Subcutaneous preadipocyte (primary cell): ENCODE results near the gene SPRR5. TPM values are rescaled to one million over a fixed set of nuclear protein-coding genes. Genes with fewer than 3 reads are reported as not detected.

Source experiments
- small RNA-seq: library from RNA; depleted of rRNA; stranded (forward); fragments of <200 nt; gene quantifications from one replicate; pipeline ENCODE3, GENCODE V24; 2012
- total RNA-seq: library from RNA; depleted of rRNA; stranded (reverse); fragments of >200 nt; gene quantifications from 2 replicates; pipeline ENCODE4 v1.2.3, GENCODE V29; 2012

SPRR5 gene, protein sequence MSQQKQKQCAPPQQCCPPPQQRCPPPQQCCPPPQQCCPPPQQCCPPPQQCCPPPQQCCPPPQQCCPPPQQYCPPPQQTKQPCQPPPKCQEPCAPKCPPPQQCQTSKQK
- not detected in 2 replicates for total RNA-seq

DNA sequence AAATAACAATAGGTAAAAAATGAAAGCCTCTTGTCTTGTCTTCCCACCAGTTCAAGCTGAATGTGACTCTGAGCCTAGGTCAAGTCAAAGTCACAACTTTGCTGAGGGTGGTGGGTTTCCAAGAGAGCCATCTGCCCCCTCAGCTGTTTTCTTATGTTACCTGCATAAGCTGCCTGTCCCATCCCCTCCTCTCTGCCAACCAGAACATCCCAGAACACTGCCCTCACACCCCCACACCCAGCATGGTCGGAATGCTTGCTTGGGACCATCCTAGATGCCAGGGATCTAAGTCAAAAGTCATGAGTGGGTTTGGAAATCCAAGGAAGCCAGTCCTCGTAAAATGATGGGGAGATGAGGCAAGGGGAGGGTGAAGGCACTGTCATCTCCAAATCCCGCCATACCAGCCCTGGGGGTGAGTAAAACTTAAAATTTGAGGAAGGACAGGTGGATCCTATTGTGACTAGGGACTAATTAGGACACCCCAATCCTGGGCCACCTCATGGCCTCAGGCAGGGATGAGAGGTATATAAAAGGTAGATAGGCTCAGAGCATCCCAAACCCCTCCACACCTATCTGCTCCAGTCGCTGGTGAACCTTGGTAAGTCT, at the start of gene SPRR5:
Gene SPRR5 (plus strand): TSS at position 556 of the 606 bp plus-strand sequence. CDS start 1,349 bp downstream, outside the sequence.

DNA sequence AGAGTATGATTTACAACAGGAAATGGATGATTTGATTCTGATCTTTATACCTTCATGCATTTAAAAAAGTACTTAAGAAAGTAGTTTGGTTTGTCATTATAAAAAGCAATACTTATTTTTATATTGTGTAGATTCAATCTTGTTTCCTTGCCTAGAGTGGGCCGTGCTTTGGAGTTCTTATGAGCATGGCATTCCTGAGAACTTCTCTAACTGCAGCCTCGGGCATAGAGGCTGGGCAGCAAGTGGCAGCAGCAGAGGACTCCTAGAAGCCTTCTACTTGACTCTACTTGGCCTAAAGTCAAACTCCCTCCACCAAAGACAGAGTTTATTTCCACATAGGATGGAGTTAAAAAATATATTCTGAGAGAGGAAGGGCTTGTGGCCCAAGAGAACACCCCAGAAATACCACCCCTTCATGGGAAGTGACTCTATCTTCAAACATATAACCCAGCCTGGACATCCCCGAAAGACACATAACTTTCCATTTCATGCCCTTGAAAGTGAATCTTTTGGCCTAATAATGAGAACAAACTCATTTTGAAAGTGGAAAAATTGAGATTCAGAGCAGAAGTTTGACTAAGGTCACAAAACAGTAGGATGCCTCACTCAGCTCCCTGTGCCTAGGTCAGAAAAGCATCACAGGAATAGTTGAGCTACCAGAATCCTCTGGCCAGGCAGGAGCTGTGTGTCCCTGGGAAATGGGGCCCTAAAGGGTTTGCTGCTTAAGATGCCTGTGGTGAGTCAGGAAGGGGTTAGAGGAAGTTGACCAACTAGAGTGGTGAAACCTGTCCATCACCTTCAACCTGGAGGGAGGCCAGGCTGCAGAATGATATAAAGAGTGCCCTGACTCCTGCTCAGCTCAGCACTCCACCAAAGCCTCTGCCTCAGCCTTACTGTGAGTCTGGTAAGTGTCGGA, 39.1 kb upstream of the SPRR5 start, which contains the start of gene IVL:
Gene IVL (plus strand): TSS at position 861 of the 916 bp plus-strand sequence. CDS start 1,252 bp downstream, outside the sequence.

DNA sequence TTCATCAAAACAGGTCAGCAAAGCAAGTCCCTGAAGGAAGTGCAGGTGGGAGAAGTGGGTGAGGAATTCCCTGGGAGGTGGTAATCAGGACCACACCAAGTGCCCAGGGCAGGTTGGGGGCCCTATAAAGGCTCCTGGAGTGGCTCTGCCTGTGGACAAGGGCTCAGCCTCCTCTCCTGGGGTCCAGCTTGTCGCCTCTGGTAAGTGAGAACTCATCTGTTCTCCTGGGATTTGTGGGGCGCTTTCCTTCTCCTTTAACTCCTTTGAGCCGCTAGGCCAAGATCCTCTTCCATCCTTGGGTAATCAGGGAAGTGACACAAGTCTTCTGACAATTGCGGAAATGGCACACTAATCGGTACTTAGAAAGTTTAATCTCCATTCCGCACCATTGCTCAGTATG, 23.5 kb downstream of the SPRR5 start, which contains the start of gene SPRR4:
Gene SPRR4 (plus strand): TSS at position 154 of the 400 bp plus-strand sequence. CDS start 1,243 bp downstream, outside the sequence.

DNA sequence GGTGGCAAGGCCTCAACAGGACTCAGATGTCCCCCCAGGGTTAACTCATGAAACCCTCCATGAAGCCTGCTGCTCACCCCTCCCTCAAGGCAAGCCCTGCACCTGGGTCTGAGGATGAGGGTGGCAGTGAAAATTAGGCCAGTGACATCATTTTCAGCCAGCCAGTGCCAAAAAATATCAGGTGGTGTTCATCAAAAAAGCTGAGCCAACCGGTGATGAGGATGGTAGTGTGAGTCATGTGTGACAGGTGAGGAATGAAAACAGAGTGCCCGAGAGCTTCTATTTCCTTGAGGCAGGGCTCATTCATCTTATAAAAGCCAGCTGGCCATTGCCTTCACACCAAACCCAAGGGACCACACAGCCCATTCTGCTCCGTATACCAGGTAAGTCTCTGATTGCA, 36.7 kb downstream of the SPRR5 start, which contains the start of gene SPRR1A:
Gene SPRR1A (plus strand): TSS at position 339 of the 400 bp plus-strand sequence. CDS start 1,150 bp downstream, outside the sequence.

Small RNAs within 50 kb of the gene (small RNA-seq; reads per million reads assigned to genes)
- gene SPRR1A, result not detected

Other genes with a start within 250 kb of the SPRR5 start
- not detected in 2 replicates for gene LCE2A, start 248.9 kb upstream of the SPRR5 start, total RNA-seq
- gene LCE4A, start 239.0 kb upstream of the SPRR5 start, total RNA-seq, result not detected in 2 replicates
- gene KPRP, start 189.2 kb upstream of the SPRR5 start, total RNA-seq, result not detected in 2 replicates
- not detected in 2 replicates for gene LCE1F, start 172.1 kb upstream of the SPRR5 start, total RNA-seq
- gene LCE1E, start 160.9 kb upstream of the SPRR5 start, total RNA-seq, result 0.37 TPM in 1 of 2 replicates, not detected in the other
- not detected in 2 replicates for gene LCE1D, start 150.5 kb upstream of the SPRR5 start, total RNA-seq
- gene LCE1C, start 140.6 kb upstream of the SPRR5 start, total RNA-seq, result not detected in 2 replicates
- gene LCE1B, start 135.2 kb upstream of the SPRR5 start, total RNA-seq, result not detected in 2 replicates
- gene LCE1A, start 119.7 kb upstream of the SPRR5 start, total RNA-seq, result not detected in 2 replicates
- gene LCE6A, start 104.3 kb upstream of the SPRR5 start, total RNA-seq, result not detected in 2 replicates
- gene LCE7A, start 87.2 kb upstream of the SPRR5 start, total RNA-seq, result not detected in 2 replicates
- 0.37 TPM in 1 of 2 replicates, not detected in the other for gene SMCP, start 68.9 kb upstream of the SPRR5 start, total RNA-seq
- gene IVL, start 38.7 kb upstream of the SPRR5 start, total RNA-seq, result under 0.01 TPM in 1 of 2 replicates, not detected in the other
- gene SPRR4, start 23.4 kb downstream of the SPRR5 start, total RNA-seq, result not detected in 2 replicates
- gene SPRR1A, start 36.9 kb downstream of the SPRR5 start, total RNA-seq, result not detected in 2 replicates
- not detected in 2 replicates for gene SPRR3, start 54.5 kb downstream of the SPRR5 start, total RNA-seq
- not detected in 2 replicates for gene SPRR1B, start 84.0 kb downstream of the SPRR5 start, total RNA-seq
- not detected in 2 replicates for gene SPRR2D, start 93.9 kb downstream of the SPRR5 start, total RNA-seq
- not detected in 2 replicates for gene SPRR2A, start 110.3 kb downstream of the SPRR5 start, total RNA-seq
- gene SPRR2B, start 124.4 kb downstream of the SPRR5 start, total RNA-seq, result not detected in 2 replicates
- not detected in 2 replicates for gene SPRR2E, start 147.3 kb downstream of the SPRR5 start, total RNA-seq
- not detected in 2 replicates for gene SPRR2F, start 166.3 kb downstream of the SPRR5 start, total RNA-seq
- not detected in 2 replicates for gene SPRR2G, start 203.7 kb downstream of the SPRR5 start, total RNA-seq